Common myeloid progenitor, CD34-positive (primary cell): ENCODE data around the gene ASB3.

Experiments used
- CTCF ChIA-PET: fragments of 350-600 bp; sonication (Branson Sonifier 250); formaldehyde crosslinking; loops from one replicate; lab custom pipeline; 2021; ENCODE audit warnings: antibody characterized with exemption; lab: Charles Lee
- POLR2A ChIA-PET: fragments of 350-600 bp; sonication (Branson Sonifier 250); formaldehyde crosslinking; loops from one replicate; lab custom pipeline; 2021; ENCODE audit warnings: antibody characterized with exemption; lab: Charles Lee
- DNase-seq, 3 donors: peaks; one replicate each; pipeline versions ENCODE4 v3.0.0 to v3.0.0-alpha.2; 2013
- H3K27ac ChIP-seq, 2 experiments: 1 replicate in 1 of 2; 2 replicates in 1 of 2; pipeline ENCODE4 v1.7.0; 2013; ENCODE audit warnings: inconsistent platforms in 2 of 2, low read length in 2 of 2, mild to moderate bottlenecking in 2 of 2, low read depth in 1 of 2, moderate library complexity in 1 of 2; ENCODE audit not compliant: severe bottlenecking in 2 of 2, insufficient read depth in 1 of 2, poor library complexity in 1 of 2
- H3K27me3 ChIP-seq, 5 experiments: replicated peaks in 2 of 5; 1 replicate in 3 of 5; 2 replicates in 2 of 5; pipeline versions ENCODE4 v1.6.1 to v1.7.0; 2013; ENCODE audit warnings: low read length in 4 of 5, mild to moderate bottlenecking in 2 of 5, moderate library complexity in 2 of 5, inconsistent platforms in 1 of 5; ENCODE audit not compliant: insufficient read depth in 5 of 5, control insufficient read depth in 4 of 5
- H3K36me3 ChIP-seq, 4 experiments: 1 replicate in 2 of 4; 2 replicates in 2 of 4; pipeline versions ENCODE4 v1.6.1 to v1.7.0; 2013; ENCODE audit warnings: low read length in 3 of 4, control low read depth in 1 of 4, mild to moderate bottlenecking in 1 of 4; ENCODE audit not compliant: control insufficient read depth in 4 of 4, insufficient read depth in 4 of 4
- H3K4me1 ChIP-seq, 4 experiments: 1 replicate in 3 of 4; 2 replicates in 1 of 4; pipeline versions ENCODE4 v1.6.1 to v1.7.1; 2013; ENCODE audit warnings: low read length in 3 of 4, mild to moderate bottlenecking in 3 of 4, control low read depth in 1 of 4, inconsistent platforms in 1 of 4, moderate library complexity in 1 of 4; ENCODE audit not compliant: control insufficient read depth in 4 of 4, insufficient read depth in 4 of 4; ENCODE audit errors: control extremely low read depth in 1 of 4
- H3K4me3 ChIP-seq, 7 experiments: 1 replicate in 4 of 7; 2 replicates in 3 of 7; pipeline versions ENCODE4 v1.5.1 to v1.7.0; 2013; ENCODE audit warnings: mild to moderate bottlenecking in 7 of 7, low read length in 6 of 7, moderate library complexity in 6 of 7, inconsistent platforms in 2 of 7, low read depth in 2 of 7, control low read depth in 1 of 7; ENCODE audit not compliant: insufficient read depth in 4 of 7, control insufficient read depth in 1 of 7; ENCODE audit errors: extremely low read depth in 1 of 7
- H3K9me3 ChIP-seq, 5 experiments: 1 replicate in 4 of 5; 2 replicates in 1 of 5; pipeline versions ENCODE4 v1.6.1 to v1.7.1; 2013; ENCODE audit warnings: low read length in 4 of 5, mild to moderate bottlenecking in 2 of 5, inconsistent platforms in 1 of 5, low read depth in 1 of 5, moderate library complexity in 1 of 5; ENCODE audit not compliant: control insufficient read depth in 4 of 5, insufficient read depth in 2 of 5; ENCODE audit errors: control extremely low read depth in 1 of 5
- WGBS: methylation state at CpG from one replicate; pipeline ENCODE4 v1.1.5; 2013; ENCODE audit not compliant: insufficient coverage; 5-methylcytosine and 5-hydroxymethylcytosine counted together

The ASB3 gene

DNA sequence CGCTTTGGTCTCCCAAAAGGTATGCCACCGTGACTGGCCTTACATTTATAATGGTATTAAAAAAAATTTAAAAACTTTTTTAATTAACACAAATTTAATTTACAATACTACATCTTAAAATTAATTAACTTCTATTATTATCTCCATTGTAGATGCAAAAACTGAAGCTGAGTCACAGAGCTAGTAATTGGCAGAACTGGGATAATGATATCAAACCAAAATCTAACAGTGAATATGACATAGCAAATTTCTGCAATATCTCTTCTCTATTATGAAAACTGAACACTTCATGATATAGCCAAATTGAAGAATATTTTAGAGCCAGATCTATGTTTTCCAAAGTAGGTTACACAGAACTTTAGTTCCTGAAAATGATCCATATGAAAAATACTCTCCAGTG is 85.5 kb downstream of the ASB3 start:
- ChIA-PET CTCF (no interaction called here), POLR2A (no interaction called here)
- Histone ChIP-seq H3K27me3 (no peaks in the 10 kb centered on the region), H3K4me1 (no peaks in the 10 kb centered on the region), H3K27ac (no peak overlapping the region), H3K36me3 (peaks cover 6 to 33% (median 18%) of the 10 kb centered on the region in 4 experiments), H3K4me3 (no peak overlapping the region), H3K9me3 (peaks cover 0 to 1% (median 0%) of the 10 kb centered on the region in 5 experiments)
- peak in 1 of 3 donors; percentile 4 for DNase-seq
- WGBS: no CpG with 5 or more reads among the region's 2 CpGs

DNA sequence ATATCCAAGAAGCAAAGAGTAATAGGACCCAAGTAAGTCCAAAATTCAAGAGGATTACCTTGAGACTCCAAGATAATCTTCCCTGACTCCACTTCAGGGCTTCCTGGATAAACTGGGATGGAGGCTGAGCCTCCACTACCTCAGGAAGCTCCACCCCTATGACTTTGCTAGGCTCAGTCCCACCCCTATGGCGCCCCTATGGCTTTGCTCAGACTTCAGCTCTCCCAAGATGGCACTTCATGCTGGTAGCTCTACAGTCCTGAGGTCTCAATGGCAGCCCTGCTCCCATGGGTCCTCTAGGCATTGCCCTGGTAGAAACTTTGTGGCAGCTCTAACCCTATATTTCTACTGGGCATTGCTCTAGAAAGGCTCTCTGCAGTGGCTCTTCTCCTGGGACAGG is 89.1 kb downstream of the ASB3 start:
- no peak overlapping the region for H3K27ac ChIP-seq
- H3K4me3 ChIP-seq: no peak overlapping the region
- peaks cover 8 to 40% (median 17%) of the 10 kb centered on the region in 4 experiments for H3K36me3 ChIP-seq
- no peaks in the 10 kb centered on the region for H3K4me1 ChIP-seq
- WGBS: 100% methylated on average over 1 of the region's 1 CpG
- ChIA-PET POLR2A (no interaction called here), CTCF (no interaction called here)
- DNase-seq: no peak
- H3K9me3 ChIP-seq: peaks cover 0 to 1% (median 0%) of the 10 kb centered on the region in 5 experiments
- H3K27me3 ChIP-seq: no peaks in the 10 kb centered on the region

DNA sequence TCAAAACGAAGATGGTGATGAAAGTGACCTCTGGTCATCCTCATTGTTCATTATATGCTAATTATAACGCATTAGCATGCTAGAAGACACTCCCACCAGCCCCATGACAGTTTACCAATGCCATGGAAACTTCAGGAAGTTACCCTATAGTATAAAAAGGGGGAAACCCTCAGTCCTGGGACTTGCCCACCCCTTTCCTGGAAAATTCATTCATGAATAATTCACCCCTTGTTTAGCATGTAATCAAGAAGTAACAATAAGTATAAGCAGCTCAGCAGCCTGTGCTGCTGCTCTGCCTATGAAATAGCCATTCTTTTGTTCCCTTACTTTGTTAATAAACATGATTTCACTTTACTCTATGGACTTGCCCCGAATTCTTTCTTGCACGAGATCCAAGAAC is 89.7 kb downstream of the ASB3 start:
- ChIA-PET CTCF (no interaction called here), POLR2A (no interaction called here)
- Histone ChIP-seq H3K36me3 (peaks cover 12 to 45% (median 19%) of the 10 kb centered on the region in 4 experiments), H3K27ac (no peak overlapping the region), H3K4me3 (no peak overlapping the region), H3K4me1 (no peaks in the 10 kb centered on the region), H3K27me3 (no peaks in the 10 kb centered on the region), H3K9me3 (no peaks in the 10 kb centered on the region)
- 100% methylated on average over 2 of the region's 4 CpGs for WGBS
- no peak for DNase-seq

DNA sequence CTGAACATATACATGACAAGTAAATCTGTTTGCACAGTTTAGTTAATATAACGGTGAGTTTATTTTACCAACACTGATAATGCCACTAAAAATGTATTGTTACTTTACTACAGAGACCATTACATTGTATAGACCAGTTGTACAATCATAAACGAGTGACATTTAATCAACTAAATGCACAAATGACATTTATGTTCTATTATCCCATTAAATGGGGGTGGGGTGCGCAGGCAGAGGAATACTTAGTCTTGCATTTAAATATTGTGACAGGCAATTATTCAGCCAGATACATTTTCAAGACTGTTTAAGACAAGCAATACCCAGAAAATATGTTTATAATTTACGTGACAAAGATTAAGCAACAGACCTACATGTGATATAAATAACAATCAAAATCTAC is 91.2 kb downstream of the ASB3 start:
- H3K36me3 ChIP-seq: peaks cover 13 to 52% (median 21%) of the 10 kb centered on the region in 4 experiments
- CTCF ChIA-PET: no interaction called here
- POLR2A ChIA-PET: no interaction called here
- no peaks in the 10 kb centered on the region for H3K27me3 ChIP-seq
- H3K4me1 ChIP-seq: no peaks in the 10 kb centered on the region
- H3K9me3 ChIP-seq: no peaks in the 10 kb centered on the region
- H3K27ac ChIP-seq: no peak overlapping the region
- DNase-seq: no peak
- no CpG with 5 or more reads among the region's 4 CpGs for WGBS
- H3K4me3 ChIP-seq: no peak overlapping the region

DNA sequence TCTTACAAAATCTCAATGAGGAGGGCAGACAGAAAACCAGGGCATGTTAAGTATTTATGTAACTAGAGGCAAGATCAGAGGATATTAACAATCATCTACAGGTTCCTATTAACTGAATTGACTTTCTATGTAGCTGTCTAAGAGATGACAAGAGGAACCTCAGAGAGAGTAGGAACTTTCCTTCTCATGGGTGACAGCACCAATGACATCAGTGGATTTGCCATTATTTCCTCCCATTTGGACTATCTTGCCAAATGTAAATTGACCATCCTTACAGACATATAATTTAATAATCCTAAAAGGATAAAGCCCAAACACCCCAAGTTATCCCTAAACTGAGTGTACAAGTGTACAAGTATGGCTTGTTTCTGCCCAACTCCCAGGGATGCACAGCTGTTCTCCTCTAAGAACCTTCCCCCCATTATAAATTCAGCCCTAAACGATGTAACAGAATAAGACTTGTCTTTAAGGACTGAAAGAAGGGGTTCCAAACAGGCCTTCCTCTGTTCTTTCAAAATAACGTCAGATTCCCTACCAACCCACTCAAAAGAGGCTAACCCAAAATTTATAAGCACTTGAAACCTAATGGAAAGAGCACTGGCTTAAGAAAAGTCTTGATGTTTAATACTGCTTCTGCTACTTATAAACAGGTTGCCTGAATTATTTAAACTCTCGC is 92.5 kb downstream of the ASB3 start:
- no CpG with 5 or more reads among the region's 3 CpGs for WGBS
- Histone ChIP-seq H3K9me3 (no peaks in the 10 kb centered on the region), H3K36me3 (peaks cover 8 to 50% (median 16%) of the 10 kb centered on the region in 4 experiments), H3K4me3 (no peak overlapping the region), H3K27ac (no peak overlapping the region), H3K27me3 (no peaks in the 10 kb centered on the region), H3K4me1 (no peaks in the 10 kb centered on the region)
- POLR2A ChIA-PET: no interaction called here
- DNase-seq: no peak
- CTCF ChIA-PET: no interaction called here

DNA sequence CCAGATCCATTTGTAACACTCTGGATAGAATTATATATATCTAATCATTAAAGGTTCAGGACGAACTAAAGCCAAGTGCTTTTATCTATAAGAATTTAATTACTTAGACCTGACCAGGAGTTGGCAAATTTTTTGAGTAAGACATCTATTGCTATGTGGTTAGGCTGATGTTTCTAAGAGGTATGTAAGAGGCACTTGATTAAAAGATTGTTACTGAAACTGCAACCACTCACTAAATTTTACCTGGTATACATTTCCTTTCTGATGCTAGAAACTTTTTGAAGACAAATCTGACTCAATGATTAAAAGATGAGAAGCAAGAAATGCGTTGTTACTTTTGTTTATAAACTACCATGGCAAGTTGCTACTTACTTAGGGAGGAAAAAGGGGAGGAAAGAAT is 95.9 kb downstream of the ASB3 start:
- ChIA-PET CTCF (interaction anchor here (1.3 kb wide), 1 partner anchor 15 kb away, joined by 3 read pairs; no protein-coding TSS in a partner anchor), POLR2A (no interaction called here)
- Histone ChIP-seq H3K9me3 (no peaks in the 10 kb centered on the region), H3K4me1 (no peaks in the 10 kb centered on the region), H3K27me3 (no peaks in the 10 kb centered on the region), H3K36me3 (peaks cover 8 to 40% (median 16%) of the 10 kb centered on the region in 4 experiments), H3K4me3 (no peak overlapping the region), H3K27ac (no peak overlapping the region)
- no peak for DNase-seq
- WGBS: 100% methylated on average over 1 of the region's 2 CpGs

DNA sequence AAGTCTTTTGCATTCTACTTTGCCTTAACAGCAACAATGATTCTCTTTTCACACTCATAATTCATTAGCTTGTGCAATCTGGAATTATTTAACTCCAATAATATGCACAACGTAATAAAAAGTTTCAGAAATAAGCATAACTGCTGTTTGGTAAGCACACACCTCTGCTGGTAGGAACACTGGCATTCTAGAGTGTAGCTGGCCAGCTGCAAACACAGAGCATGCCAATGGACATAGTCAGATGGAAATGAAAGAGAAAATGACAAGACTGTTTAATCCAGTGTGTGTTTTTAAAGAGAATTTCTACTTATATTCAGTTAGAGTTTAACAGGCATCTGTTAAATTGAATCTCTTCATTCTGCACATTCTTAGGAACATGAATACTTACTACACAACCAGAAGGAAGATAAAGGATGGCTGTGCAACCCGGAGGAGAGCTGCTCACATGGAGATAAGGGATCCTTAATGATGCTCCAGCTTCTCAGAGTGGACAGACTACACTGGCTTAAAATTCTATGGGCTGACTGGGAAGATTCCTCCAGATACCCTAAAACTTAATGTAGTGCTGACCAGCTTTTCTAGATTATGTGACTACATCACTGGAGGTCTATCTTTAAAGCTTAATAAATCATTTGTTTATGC is 113.8 kb downstream of the ASB3 start:
- peaks cover 0 to 22% (median 7%) of the 10 kb centered on the region in 4 experiments for H3K36me3 ChIP-seq
- WGBS: 100% methylated on average over 2 of the region's 2 CpGs
- peaks cover 0 to 4% (median 0%) of the 10 kb centered on the region in 5 experiments for H3K9me3 ChIP-seq
- H3K4me3 ChIP-seq: no peak overlapping the region
- POLR2A ChIA-PET: no interaction called here
- H3K27ac ChIP-seq: no peak overlapping the region
- DNase-seq: no peak
- H3K4me1 ChIP-seq: no peaks in the 10 kb centered on the region
- CTCF ChIA-PET: no interaction called here
- H3K27me3 ChIP-seq: no peaks in the 10 kb centered on the region
